HG03103 (cell line): ENCODE measurements around the gene DENND1A.

Experiments used
- ATAC-seq: cut with Tn5 transposase; IDR thresholded peaks from one replicate; pipeline ENCODE4 v1.9.1; 2021; ENCODE audit warnings: low read depth; ENCODE audit not compliant: unreplicated experiment

The DENND1A gene

GRCh38 chr9:123691765-123692303 lies 238.1 kb downstream of the DENND1A start:
- no peak for ATAC-seq

- no peak for ATAC-seq
Measured at GRCh38 chr9:123689701-123690428, 240.1 kb downstream of the DENND1A start.

GRCh38 chr9:123687246-123687751 lies 242.6 kb downstream of the DENND1A start:
- ATAC-seq, result no peak

GRCh38 chr9:123686829-123687192 lies 243.1 kb downstream of the DENND1A start:
- ATAC-seq, result no peak

GRCh38 chr9:123686131-123686828 lies 243.6 kb downstream of the DENND1A start:
- ATAC-seq, result no peak

- ATAC-seq, result no peak
Measured at GRCh38 chr9:123685489-123686083, 244.3 kb downstream of the DENND1A start.

GRCh38 chr9:123684393-123685149 lies 245.4 kb downstream of the DENND1A start:
- ATAC-seq, result no peak

GRCh38 chr9:123682746-123683145 lies 247.2 kb downstream of the DENND1A start:
- no peak for ATAC-seq

- ATAC-seq, result no peak
Measured at GRCh38 chr9:123680352-123680751, 249.6 kb downstream of the DENND1A start.

GRCh38 chr9:123679330-123679987 lies 250.5 kb downstream of the DENND1A start:
- peak; percentile 96 for ATAC-seq

- no peak for ATAC-seq
Measured at GRCh38 chr9:123678878-123679329, 251.0 kb downstream of the DENND1A start.

- no peak for ATAC-seq
Measured at GRCh38 chr9:123678038-123678877, 251.7 kb downstream of the DENND1A start.

- no peak for ATAC-seq
Measured at GRCh38 chr9:123676869-123677268, 253.1 kb downstream of the DENND1A start.

- ATAC-seq, result no peak
Measured at GRCh38 chr9:123669346-123669745, 260.6 kb downstream of the DENND1A start.

GRCh38 chr9:123663529-123663928 lies 266.4 kb downstream of the DENND1A start:
- ATAC-seq, result no peak

- ATAC-seq, result no peak
Measured at GRCh38 chr9:123662057-123662776, 267.7 kb downstream of the DENND1A start.

- ATAC-seq, result no peak
Measured at GRCh38 chr9:123660691-123661466, 269.0 kb downstream of the DENND1A start.

- ATAC-seq, result no peak
Measured at GRCh38 chr9:123659358-123659757, 270.6 kb downstream of the DENND1A start.
